Measurements from ENCODE around the gene BCAS1.

Gene BCAS1

GRCh38 chr20:53960579-53961272 lies 109.7 kb downstream of the BCAS1 start:
- H4K20me1 ChIP-seq (ENCODE audit: insufficient read depth, low read length) = no peaks in the 10 kb centered on the region
- TF ChIP-seq CTCF (IDR thresholded peaks at IDR 0.05; ENCODE audit: low read depth, low read length) (no peak), EZH2phosphoT487 (IDR thresholded peaks at IDR 0.05; ENCODE audit: low read depth) (no peak)
- no peak overlapping the region for H3K4me3 ChIP-seq (ENCODE audit: low read length)
- no peak overlapping the region for H3K27ac ChIP-seq (ENCODE audit: low read length)
- no peak overlapping the region for H2AFZ ChIP-seq (ENCODE audit: low read depth, low read length)
- no peaks in the 10 kb centered on the region for H3K79me2 ChIP-seq (ENCODE audit: low read length)
- no peak overlapping the region for H3K9ac ChIP-seq (ENCODE audit: low read length)
- no peak overlapping the region for H3K4me2 ChIP-seq (ENCODE audit: low read length)
- H3K27me3 ChIP-seq (ENCODE audit: low read depth, low read length) = peaks cover 10% of the 10 kb centered on the region; the same call in 1 of the 2 replicates
- no peaks in the 10 kb centered on the region for H3K4me1 ChIP-seq (ENCODE audit: low read length)
- no peaks in the 10 kb centered on the region for H3K36me3 ChIP-seq (replicated peaks; ENCODE audit: low read depth, low read length)
- H3K9me3 ChIP-seq (ENCODE audit: insufficient read depth, low read length) = no peaks in the 10 kb centered on the region

- H3K4me3 ChIP-seq (ENCODE audit: low read length) = no peak overlapping the region
- no peak overlapping the region for H2AFZ ChIP-seq (ENCODE audit: low read depth, low read length)
- no peaks in the 10 kb centered on the region for H3K36me3 ChIP-seq (replicated peaks; ENCODE audit: low read depth, low read length)
- H3K9ac ChIP-seq (ENCODE audit: low read length) = no peak overlapping the region
- H3K4me1 ChIP-seq (ENCODE audit: low read length) = no peaks in the 10 kb centered on the region
- H3K4me2 ChIP-seq (ENCODE audit: low read length) = no peak overlapping the region
- no peak overlapping the region for H3K27ac ChIP-seq (ENCODE audit: low read length)
- no peak for TF ChIP-seq CTCF (IDR thresholded peaks at IDR 0.05; ENCODE audit: low read depth, low read length)
- no peak for TF ChIP-seq EZH2phosphoT487 (IDR thresholded peaks at IDR 0.05; ENCODE audit: low read depth)
- no peaks in the 10 kb centered on the region for H3K9me3 ChIP-seq (ENCODE audit: insufficient read depth, low read length)
- H3K79me2 ChIP-seq (ENCODE audit: low read length) = no peaks in the 10 kb centered on the region
- no peaks in the 10 kb centered on the region for H4K20me1 ChIP-seq (ENCODE audit: insufficient read depth, low read length)
- H3K27me3 ChIP-seq (ENCODE audit: low read depth, low read length) = peaks cover 10% of the 10 kb centered on the region; the same call in 1 of the 2 replicates
Observed at GRCh38 chr20:53959911-53960578, 110.3 kb downstream of the BCAS1 start.

- Histone ChIP-seq H3K27ac (ENCODE audit: low read length) (no peak overlapping the region), H4K20me1 (ENCODE audit: insufficient read depth, low read length) (no peaks in the 10 kb centered on the region), H3K27me3 (ENCODE audit: low read depth, low read length) (peaks cover 5% of the 10 kb centered on the region; the same call in 1 of the 2 replicates), H3K4me3 (ENCODE audit: low read length) (no peak overlapping the region), H3K79me2 (ENCODE audit: low read length) (no peaks in the 10 kb centered on the region), H3K9ac (ENCODE audit: low read length) (no peak overlapping the region), H3K9me3 (ENCODE audit: insufficient read depth, low read length) (no peaks in the 10 kb centered on the region), H2AFZ (ENCODE audit: low read depth, low read length) (no peak overlapping the region), H3K4me2 (ENCODE audit: low read length) (no peak overlapping the region), H3K36me3 (replicated peaks; ENCODE audit: low read depth, low read length) (no peaks in the 10 kb centered on the region), H3K4me1 (ENCODE audit: low read length) (no peaks in the 10 kb centered on the region)
- TF ChIP-seq EZH2phosphoT487 (IDR thresholded peaks at IDR 0.05; ENCODE audit: low read depth) (no peak), CTCF (IDR thresholded peaks at IDR 0.05; ENCODE audit: low read depth, low read length) (no peak)
Observed at GRCh38 chr20:53958260-53958659, 112.1 kb downstream of the BCAS1 start.

GRCh38 chr20:53957451-53958172 lies 112.8 kb downstream of the BCAS1 start:
- no peaks in the 10 kb centered on the region for H4K20me1 ChIP-seq (ENCODE audit: insufficient read depth, low read length)
- no peak overlapping the region for H3K4me3 ChIP-seq (ENCODE audit: low read length)
- no peak for TF ChIP-seq EZH2phosphoT487 (IDR thresholded peaks at IDR 0.05; ENCODE audit: low read depth)
- peak; percentile 25 for TF ChIP-seq CTCF (IDR thresholded peaks at IDR 0.05; ENCODE audit: low read depth, low read length)
- H3K9me3 ChIP-seq (ENCODE audit: insufficient read depth, low read length) = peaks cover 5% of the 10 kb centered on the region; the same call in 1 of the 2 replicates
- H2AFZ ChIP-seq (ENCODE audit: low read depth, low read length) = no peak overlapping the region
- no peak overlapping the region for H3K4me2 ChIP-seq (ENCODE audit: low read length)
- no peak overlapping the region for H3K27ac ChIP-seq (ENCODE audit: low read length)
- H3K27me3 ChIP-seq (ENCODE audit: low read depth, low read length) = peaks cover 5% of the 10 kb centered on the region; the same call in 1 of the 2 replicates
- H3K9ac ChIP-seq (ENCODE audit: low read length) = no peak overlapping the region
- H3K79me2 ChIP-seq (ENCODE audit: low read length) = no peaks in the 10 kb centered on the region
- no peaks in the 10 kb centered on the region for H3K4me1 ChIP-seq (ENCODE audit: low read length)
- H3K36me3 ChIP-seq (replicated peaks; ENCODE audit: low read depth, low read length) = peaks cover 3% of the 10 kb centered on the region

Data from OCI-LY3 (cell line).